ENCODE results near the gene ZNF488.

The ZNF488 gene

GRCh38 chr10:47329855-47330254 lies 54.2 kb downstream of the ZNF488 start:
- no peak for DNase-seq (ENCODE audit: low read depth)
- H3K4me3 ChIP-seq (ENCODE audit: low read depth, low read length): no peak overlapping the region
- no peak for TF ChIP-seq CTCF (IDR thresholded peaks at IDR 0.05; ENCODE audit: low read depth, low read length, missing control alignments)
- in situ Hi-C loops (cut with HindIII; ENCODE audit: low sequenced_read_pairs): no loop called here

GRCh38 chr10:47326927-47327330 lies 57.2 kb downstream of the ZNF488 start:
- H3K4me3 ChIP-seq (ENCODE audit: low read depth, low read length): no peak overlapping the region
- TF ChIP-seq CTCF (IDR thresholded peaks at IDR 0.05; ENCODE audit: low read depth, low read length, missing control alignments): no peak
- no peak for DNase-seq (ENCODE audit: low read depth)
- in situ Hi-C loops (cut with HindIII; ENCODE audit: low sequenced_read_pairs): no loop called here

- no peak overlapping the region for H3K4me3 ChIP-seq (ENCODE audit: low read depth, low read length)
- in situ Hi-C loops (cut with HindIII; ENCODE audit: low sequenced_read_pairs): no loop called here
- DNase-seq (ENCODE audit: low read depth): no peak
- TF ChIP-seq CTCF (IDR thresholded peaks at IDR 0.05; ENCODE audit: low read depth, low read length, missing control alignments): no peak
Measured at GRCh38 chr10:47326306-47326926, 57.7 kb downstream of the ZNF488 start.

GRCh38 chr10:47325303-47326291 lies 58.5 kb downstream of the ZNF488 start:
- TF ChIP-seq CTCF (IDR thresholded peaks at IDR 0.05; ENCODE audit: low read depth, low read length, missing control alignments): no peak
- in situ Hi-C loops (cut with HindIII; ENCODE audit: low sequenced_read_pairs): no loop called here
- H3K4me3 ChIP-seq (ENCODE audit: low read depth, low read length): no peak overlapping the region
- no peak for DNase-seq (ENCODE audit: low read depth)

GRCh38 chr10:47323636-47324296 lies 60.3 kb downstream of the ZNF488 start:
- no peak for TF ChIP-seq CTCF (IDR thresholded peaks at IDR 0.05; ENCODE audit: low read depth, low read length, missing control alignments)
- DNase-seq (ENCODE audit: low read depth): no peak
- in situ Hi-C loops (cut with HindIII; ENCODE audit: low sequenced_read_pairs): no loop called here
- no peak overlapping the region for H3K4me3 ChIP-seq (ENCODE audit: low read depth, low read length)

- H3K4me3 ChIP-seq (ENCODE audit: low read depth, low read length): no peak overlapping the region
- in situ Hi-C loops (cut with HindIII; ENCODE audit: low sequenced_read_pairs): no loop called here
Measured at GRCh38 chr10:47323087-47323486, 61.0 kb downstream of the ZNF488 start.

More at GRCh38 chr10:47323087-47323486, 61.0 kb downstream of the ZNF488 start:
- no peak for TF ChIP-seq CTCF (IDR thresholded peaks at IDR 0.05; ENCODE audit: low read depth, low read length, missing control alignments)
- no peak for DNase-seq (ENCODE audit: low read depth)
